ENCODE measurements around the gene CRYAB.

The CRYAB gene

GRCh38 chr11:111870113-111870512, 41.5 kb downstream of the CRYAB start:
- H3K4me1 ChIP-seq (ENCODE audit: insufficient read depth, insufficient read length), result no peaks in the 10 kb centered on the region
- H3K4me3 ChIP-seq (ENCODE audit: insufficient read length, low read depth), result no peak overlapping the region
- no peaks in the 10 kb centered on the region for H3K9me3 ChIP-seq (ENCODE audit: insufficient read depth, low read length)
- no peak for DNase-seq (ENCODE audit: low read depth, low spot score)
- no peak overlapping the region for H3K9ac ChIP-seq (ENCODE audit: insufficient read length, low read depth)
- H3K36me3 ChIP-seq (ENCODE audit: insufficient read depth, insufficient read length, low read length), result peaks cover 24% of the 10 kb centered on the region
- TF ChIP-seq ZNF274 (IDR thresholded peaks at IDR 0.05; ENCODE audit: low read depth, low read length) (no peak), YY1 (IDR thresholded peaks at IDR 0.05; ENCODE audit: insufficient read depth, insufficient read length) (no peak), SUZ12 (IDR thresholded peaks at IDR 0.05; ENCODE audit: extremely low read depth, insufficient read depth, insufficient read length) (no peak)
- no peaks in the 10 kb centered on the region for H3K27me3 ChIP-seq (ENCODE audit: insufficient read depth, insufficient read length)

- Histone ChIP-seq H3K4me3 (ENCODE audit: insufficient read length, low read depth) (no peak overlapping the region), H3K9ac (ENCODE audit: insufficient read length, low read depth) (no peak overlapping the region), H3K36me3 (ENCODE audit: insufficient read depth, insufficient read length, low read length) (peaks cover 14% of the 10 kb centered on the region), H3K4me1 (ENCODE audit: insufficient read depth, insufficient read length) (no peaks in the 10 kb centered on the region), H3K27me3 (ENCODE audit: insufficient read depth, insufficient read length) (no peaks in the 10 kb centered on the region), H3K9me3 (ENCODE audit: insufficient read depth, low read length) (no peaks in the 10 kb centered on the region)
- TF ChIP-seq ZNF274 (IDR thresholded peaks at IDR 0.05; ENCODE audit: low read depth, low read length) (no peak), SUZ12 (IDR thresholded peaks at IDR 0.05; ENCODE audit: extremely low read depth, insufficient read depth, insufficient read length) (no peak), YY1 (IDR thresholded peaks at IDR 0.05; ENCODE audit: insufficient read depth, insufficient read length) (no peak)
- DNase-seq (ENCODE audit: low read depth, low spot score), result no peak
These were observed 51.3 kb downstream of the CRYAB start for GRCh38 chr11:111860257-111860656.
